ENCODE results near the gene ASB2. TPM values are rescaled to one million over a fixed set of nuclear protein-coding genes. Genes with fewer than 3 reads are reported as not detected.

The ASB2 gene
- polyA plus RNA-seq, 12 donors, result 10.5 to 37.9 (median 26.4) TPM; not detected in 1

DNA sequence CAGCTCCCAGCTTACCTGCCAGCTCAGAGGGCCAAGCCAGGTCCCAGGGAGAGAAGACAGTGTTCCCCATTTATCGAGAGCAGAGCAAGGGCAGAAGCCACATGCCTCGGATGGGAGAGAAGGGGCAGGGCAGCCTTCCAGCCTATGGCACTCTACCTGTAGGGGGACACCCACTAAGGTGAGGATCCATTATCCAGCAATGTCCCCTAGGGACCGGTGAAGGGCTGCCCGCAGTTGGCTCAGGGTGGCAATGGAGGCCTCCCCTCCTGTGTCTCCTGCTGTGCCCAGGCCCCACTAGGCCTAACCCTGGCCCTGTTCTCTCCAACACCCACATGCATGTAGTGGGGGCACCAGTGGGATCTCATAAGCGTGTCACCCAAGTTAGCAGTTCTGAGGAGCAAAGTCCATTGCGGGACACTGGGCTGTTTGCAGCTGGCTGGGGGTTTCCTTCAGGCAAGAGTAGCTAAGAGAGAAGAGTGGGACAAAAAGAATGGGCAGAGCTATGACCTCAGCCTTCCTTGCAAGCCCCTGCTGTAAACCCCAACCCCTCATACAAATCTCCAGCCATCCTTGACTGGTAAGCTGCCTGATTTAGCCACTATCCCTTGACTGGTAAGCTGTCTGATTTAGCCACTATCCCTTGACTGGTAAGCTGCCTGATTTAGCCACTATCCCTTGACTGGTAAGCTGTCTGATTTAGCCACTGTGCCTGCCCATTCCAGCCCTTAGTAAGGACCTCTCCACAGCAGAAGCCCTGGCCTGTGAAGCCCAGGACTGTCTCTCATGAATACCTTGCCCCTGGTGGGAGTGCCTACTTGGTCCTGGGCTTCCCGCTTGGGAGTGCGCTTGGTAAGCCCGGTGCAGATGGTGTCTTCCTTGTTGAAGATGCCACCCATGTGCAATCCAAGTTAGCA is 5.2 kb upstream of the ASB2 start:
- DNase-seq, result no peak

DNA sequence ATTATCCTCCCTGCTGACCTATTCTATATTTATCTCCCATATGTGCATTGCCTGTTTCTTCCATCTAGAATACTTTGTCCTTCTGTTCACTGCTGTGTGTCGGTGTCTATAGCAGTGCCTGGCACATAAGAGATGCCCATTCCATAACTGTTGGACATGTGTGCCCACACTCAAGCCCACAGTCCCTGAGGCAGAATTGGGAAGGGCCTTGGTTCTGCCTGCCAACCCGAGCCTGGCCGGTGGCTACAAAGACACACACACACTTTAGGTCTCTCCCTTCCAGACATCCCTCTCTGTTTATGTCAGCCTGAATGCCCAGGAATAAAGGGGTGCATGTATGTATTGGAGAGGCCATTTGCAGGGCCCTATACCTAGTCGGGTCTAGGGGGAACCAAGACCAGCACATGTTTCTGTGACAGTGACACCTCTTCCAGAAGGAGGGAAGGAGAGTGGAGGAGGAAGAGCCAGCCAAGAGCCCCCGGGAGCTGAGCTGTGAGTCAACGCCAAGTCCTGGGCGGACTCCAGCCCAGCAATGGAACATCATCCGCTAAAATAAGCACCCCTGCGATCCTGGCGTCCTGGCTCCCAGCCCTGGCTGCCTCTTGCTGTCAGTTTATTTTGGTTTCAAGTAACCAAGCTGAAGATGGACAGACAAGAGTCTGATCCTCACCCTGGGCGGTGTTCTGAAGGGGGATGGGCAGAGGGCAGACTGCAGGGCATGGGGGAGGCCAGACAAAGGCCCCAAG is 4.3 kb upstream of the ASB2 start:
- DNase-seq, result peak; percentile 43

- no peak for DNase-seq
Measured at GRCh38 chr14:93978735-93979134, 2.4 kb upstream of the ASB2 start.

DNA sequence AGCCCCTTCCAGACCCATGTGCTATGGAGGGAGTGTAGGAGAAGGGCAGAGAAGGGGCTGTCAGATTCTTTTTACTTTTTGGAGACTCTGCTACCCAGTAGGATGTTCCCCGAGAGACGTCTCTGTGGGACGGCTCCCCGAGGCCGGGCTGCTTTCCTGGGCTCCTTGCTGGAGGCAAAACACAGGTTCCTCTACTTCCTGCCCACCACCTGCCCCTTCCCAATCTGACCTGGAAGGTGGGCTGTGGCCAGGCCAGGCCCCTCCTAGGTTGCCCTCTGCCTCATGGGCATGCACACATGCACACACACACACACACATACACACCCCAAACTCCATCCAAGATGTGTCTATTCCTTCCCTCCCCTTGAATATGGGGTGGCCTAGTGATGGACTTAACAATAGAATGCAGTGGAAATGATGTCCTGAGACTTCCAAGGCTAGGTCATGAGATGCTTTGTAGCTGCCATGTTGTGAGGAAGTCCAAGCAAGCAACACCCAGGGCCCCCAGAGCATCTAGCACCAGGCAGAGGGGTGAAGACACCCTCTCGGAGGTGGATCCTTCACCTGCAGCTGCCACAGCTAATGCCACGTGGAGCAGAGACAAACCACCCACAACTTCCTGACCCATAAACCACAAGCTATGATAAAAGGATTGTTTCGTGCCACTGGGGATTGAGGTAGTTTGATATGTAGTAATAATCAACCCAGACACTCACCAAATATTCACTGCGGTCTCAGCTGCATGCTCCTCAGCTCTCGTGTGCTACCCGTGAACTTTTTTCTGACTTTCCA is 1.6 kb upstream of the ASB2 start:
- DNase-seq, result no peak

DNA sequence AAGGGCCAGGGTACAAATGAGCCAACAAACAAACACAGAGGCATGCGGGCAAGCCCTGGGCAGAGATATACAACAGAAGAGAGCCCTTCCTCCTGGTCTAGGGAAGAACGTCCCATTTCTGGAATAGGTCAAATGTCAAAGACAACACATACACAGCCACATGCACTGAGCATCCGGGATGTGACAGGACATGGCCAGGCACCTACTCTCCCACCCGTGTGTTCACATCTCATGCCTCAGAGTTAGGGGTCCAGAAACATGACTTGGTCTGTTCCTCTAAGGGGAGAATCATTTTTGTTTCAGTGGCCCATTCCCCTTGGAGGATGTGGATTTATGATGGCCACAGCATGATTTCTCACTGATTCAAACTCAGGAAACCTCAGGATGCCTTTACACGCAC is 801 bp upstream of the ASB2 start:
- no peak for DNase-seq

GRCh38 chr14:93975791-93976476 is 436 bp downstream of the ASB2 start:
- no peak for DNase-seq

DNA sequence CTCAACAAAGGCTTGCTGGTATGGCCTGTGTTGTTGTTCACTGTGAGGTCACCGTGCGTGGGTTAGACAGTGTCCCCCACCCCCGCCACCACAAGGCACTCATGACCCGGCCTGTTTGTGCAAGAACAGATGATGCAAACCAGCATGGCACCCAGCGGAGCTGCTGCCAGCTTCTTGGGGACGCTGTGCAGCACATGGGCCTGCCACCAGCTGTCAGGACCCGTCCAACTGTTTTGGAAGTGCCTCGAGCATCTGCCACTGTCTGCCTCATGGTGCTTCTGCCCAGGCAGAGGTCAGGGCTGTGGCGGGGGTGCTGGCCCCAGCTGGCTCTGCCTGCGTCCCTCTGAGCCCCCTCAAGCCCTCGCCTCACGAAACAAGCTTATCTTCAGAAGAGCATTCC is 1.5 kb downstream of the ASB2 start:
- DNase-seq, result no peak

DNA sequence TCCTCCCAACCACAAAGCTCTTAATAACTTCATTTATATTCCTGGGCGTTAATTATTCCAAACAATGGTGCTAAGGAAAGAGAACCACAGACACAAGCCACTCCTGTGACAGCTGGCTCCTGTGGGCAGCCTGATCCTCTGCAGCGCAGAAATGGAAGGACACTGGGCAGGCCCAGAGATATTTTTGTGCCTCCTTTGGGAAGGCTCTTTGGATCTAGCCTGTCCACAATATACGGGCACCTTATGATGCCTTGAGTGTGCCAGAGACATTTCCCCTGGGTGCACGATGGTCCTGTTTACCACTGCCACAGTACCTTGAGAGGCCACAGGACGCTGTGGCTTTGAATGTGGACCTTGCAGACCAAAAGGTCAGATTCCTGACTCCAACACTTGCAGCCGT is 2.1 kb downstream of the ASB2 start:
- DNase-seq, result no peak

DNA sequence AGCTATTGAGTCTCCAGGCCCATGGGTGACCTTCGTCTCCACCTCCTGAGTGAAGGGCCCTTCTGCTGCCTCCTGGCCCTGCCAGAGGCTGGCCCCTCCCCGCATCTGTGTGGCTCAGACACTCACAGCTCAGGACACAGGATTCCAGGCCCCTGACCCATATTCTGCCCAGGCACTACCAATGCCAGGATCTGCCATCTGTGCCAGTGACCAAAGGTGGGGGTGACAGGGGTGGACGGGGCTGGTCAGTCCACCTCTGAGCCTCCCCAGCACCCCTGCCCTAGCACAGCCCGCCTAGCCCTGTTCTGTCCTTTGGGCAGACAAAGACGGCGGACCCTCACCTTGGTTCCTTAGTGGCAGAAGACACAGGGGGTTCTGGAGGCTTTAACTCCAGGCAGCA is 2.8 kb downstream of the ASB2 start:
- DNase-seq, result no peak

DNA sequence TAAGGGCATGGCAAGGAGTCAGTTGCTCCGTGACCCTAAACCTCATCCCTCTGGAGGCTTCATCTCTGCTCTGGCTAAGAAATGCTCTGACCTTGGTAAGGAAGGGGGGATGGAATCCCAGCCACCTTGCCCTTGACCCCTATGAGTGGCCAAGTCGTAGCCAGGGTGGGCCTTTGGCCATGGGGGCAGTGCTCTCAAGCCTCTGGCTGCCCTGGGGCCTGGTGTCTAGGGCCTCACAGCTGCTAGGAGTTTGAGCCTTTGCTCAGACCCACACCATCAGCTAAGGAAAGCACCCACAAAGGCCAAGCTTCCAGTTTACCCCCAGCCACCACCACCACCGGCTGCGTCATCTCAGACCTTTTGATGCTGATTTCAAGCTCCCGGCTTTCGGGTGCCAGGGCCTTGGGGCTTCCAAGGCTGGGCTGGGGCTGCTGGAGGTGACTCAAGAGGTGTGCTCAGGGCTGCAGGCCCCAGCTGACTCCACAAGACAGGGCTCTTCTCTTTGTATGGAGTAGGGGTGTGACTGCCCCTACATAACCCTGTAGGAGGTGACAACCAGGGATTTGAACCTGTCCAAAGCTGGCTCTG is 3.7 kb downstream of the ASB2 start:
- DNase-seq, result no peak

GRCh38 chr14:93971635-93972027 is 4.7 kb downstream of the ASB2 start:
- no peak for DNase-seq

GRCh38 chr14:93970965-93971634 is 5.3 kb downstream of the ASB2 start:
- DNase-seq, result no peak

- DNase-seq, result no peak
Measured at GRCh38 chr14:93970585-93970964, 5.8 kb downstream of the ASB2 start.

- no peak for DNase-seq
Measured at GRCh38 chr14:93969082-93969828, 7.1 kb downstream of the ASB2 start.

- no peak for DNase-seq
Measured at GRCh38 chr14:93967637-93968250, 8.6 kb downstream of the ASB2 start.

DNA sequence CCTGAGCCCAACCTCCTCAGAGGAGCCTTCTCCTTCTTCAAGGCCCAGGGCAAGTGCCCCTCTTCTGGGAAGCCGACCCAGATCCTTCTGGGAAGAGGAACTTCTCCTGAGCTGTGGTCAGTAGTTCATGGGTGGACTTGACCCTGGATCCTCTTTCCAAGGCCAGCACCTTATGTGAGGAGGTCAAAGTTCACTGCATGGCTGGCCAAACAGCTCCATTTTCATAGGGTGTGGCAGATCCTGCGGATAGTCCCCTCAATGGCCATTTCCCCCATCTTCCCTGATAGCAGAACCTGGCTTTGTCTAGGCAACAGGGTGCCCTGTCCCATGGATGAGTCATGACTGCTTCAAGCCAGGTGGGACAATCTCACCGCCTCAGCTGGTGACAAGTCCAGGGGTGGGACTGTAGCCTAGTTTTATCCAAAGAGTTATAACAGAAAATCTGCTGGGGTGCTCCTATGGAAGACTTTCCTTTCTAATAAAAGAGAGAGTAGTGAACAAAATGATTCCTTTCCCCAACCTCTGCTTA is 10.4 kb downstream of the ASB2 start:
- no peak for DNase-seq

DNA sequence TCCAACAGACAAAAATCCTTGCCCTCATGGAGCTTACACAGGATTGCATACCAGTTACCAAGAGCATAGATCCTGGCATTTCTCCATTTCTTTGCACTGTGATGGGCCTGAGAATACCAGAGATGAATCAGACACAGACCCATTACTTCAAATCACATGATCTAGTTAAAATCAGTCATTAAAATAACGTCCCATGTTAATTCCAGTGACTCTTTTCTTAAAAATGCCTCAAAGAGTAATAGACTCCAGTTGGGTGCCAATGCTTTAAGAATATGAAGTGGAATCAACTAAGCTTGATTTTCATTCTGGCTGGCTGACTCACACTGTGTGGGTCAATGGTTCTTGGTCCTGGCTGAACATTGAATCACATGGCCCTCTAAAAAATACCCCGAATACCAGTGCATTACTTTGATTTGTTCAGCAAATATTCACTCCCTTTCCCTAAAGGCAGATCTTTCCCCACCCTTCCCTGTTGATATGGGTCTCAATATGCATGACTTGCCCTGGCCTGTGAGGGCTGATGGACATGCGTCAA is 11.0 kb downstream of the ASB2 start:
- DNase-seq, result no peak

- no peak for DNase-seq
Measured at GRCh38 chr14:93964820-93965286, 11.5 kb downstream of the ASB2 start.

DNA sequence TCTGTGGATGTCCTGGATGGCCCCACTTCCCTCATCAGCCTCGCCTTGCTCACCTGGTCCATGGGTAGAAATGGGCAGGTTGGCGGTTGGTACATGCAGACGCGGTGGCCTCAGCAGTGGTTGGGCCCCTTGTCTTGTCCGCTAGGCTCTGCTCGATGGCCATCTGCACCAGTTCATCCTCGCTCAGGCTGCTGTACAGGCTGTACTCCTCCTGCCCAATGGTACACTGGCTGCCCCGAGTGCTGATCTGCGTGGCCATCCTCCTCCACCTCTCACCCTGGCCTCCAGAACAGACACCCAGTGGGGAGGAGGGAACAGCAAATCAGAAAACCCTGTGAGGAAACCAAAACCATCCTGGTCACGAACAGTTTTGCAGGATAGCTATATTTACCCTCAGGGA is 12.1 kb downstream of the ASB2 start:
- DNase-seq, result no peak

All from muscle of arm (tissue), 12 donors.